SK-N-SH (cell line): Measurements from ENCODE around the gene TDO2. TPM values are rescaled to one million over a fixed set of nuclear protein-coding genes. Genes with fewer than 3 reads are reported as not detected.

Experiments
- CTCF ChIA-PET: fragments of 300-600, 350-600 bp; formaldehyde crosslinking; extraction: SDS; loops from one replicate; lab custom pipeline; 2021; lab: Yijun Ruan, JAX
- POLR2A ChIA-PET: fragments of 350-600 bp; sonication (Branson Sonifier 250); formaldehyde crosslinking; extraction: SDS; loops from one replicate; lab custom pipeline; 2020; ENCODE audit warnings: antibody characterized with exemption, inconsistent platforms; lab: Yijun Ruan, JAX
- DNase-seq: peaks from one replicate; pipeline ENCODE4 v3.0.0; 2012
- H2AFZ ChIP-seq: fragments of 200-600 bp; sonication (generic); 2 replicates; pipeline ENCODE4 v1.8.1; 2016; ENCODE audit warnings: antibody characterized with exemption, mild to moderate bottlenecking, low read depth
- H3F3A ChIP-seq: fragments of 200-600 bp; sonication (generic); replicated peaks from 2 replicates; pipeline ENCODE3; 2016; ENCODE audit warnings: antibody characterized with exemption, mild to moderate bottlenecking; ENCODE audit not compliant: insufficient read depth
- H3K27ac ChIP-seq, 2 experiments: fragments of 200-500 bp in 1 of 2; fragments of 200-600 bp in 1 of 2; sonication (Bioruptor generic) in 1 of 2; sonication (generic), shearing (Covaris generic) in 1 of 2; 2 replicates each; pipeline versions ENCODE4 v1.5.1 to v1.6.1; 2014 to 2016; ENCODE audit warnings: low read depth in 2 of 2, inconsistent platforms in 1 of 2, low read length in 1 of 2, mild to moderate bottlenecking in 1 of 2, mixed read lengths in 1 of 2
- H3K27me3 ChIP-seq: fragments of 200-600 bp; sonication (generic), shearing (Covaris generic); 2 replicates; pipeline ENCODE4 v1.6.1; 2016; ENCODE audit warnings: mixed run types; ENCODE audit not compliant: insufficient read depth
- H3K36me3 ChIP-seq, 2 experiments: fragments of 200-500 bp in 1 of 2; fragments of 200-600 bp in 1 of 2; sonication (Bioruptor generic) in 1 of 2; sonication (generic) in 1 of 2; replicated peaks in 1 of 2; 2 replicates each; pipeline versions ENCODE3 to v1.5.1; 2014 to 2016; ENCODE audit warnings: low read length in 1 of 2, mild to moderate bottlenecking in 1 of 2; ENCODE audit not compliant: insufficient read depth in 2 of 2, control insufficient read depth in 1 of 2
- H3K4me1 ChIP-seq, 2 experiments: fragments of 200-500 bp in 1 of 2; fragments of 200-600 bp in 1 of 2; sonication (Bioruptor generic) in 1 of 2; sonication (generic), shearing (Covaris generic) in 1 of 2; 2 replicates each; pipeline versions ENCODE4 v1.5.1 to v1.6.1; 2014 to 2016; ENCODE audit warnings: low read depth in 1 of 2, low read length in 1 of 2, mixed run types in 1 of 2; ENCODE audit not compliant: insufficient read depth in 2 of 2, control insufficient read depth in 1 of 2
- H3K4me2 ChIP-seq: fragments of 200-600 bp; sonication (generic), shearing (Covaris generic); 2 replicates; pipeline ENCODE4 v1.6.1; 2017; ENCODE audit warnings: mixed run types
- H3K4me3 ChIP-seq, 2 experiments: fragments of 200-500 bp in 1 of 2; fragments of 200-600 bp in 1 of 2; sonication (Bioruptor generic) in 1 of 2; sonication (generic), shearing (Covaris generic) in 1 of 2; 2 replicates each; pipeline versions ENCODE4 v1.5.1 to v1.8.1; 2014 to 2016; ENCODE audit warnings: low read depth in 2 of 2, inconsistent platforms in 1 of 2, low read length in 1 of 2, mild to moderate bottlenecking in 1 of 2, mixed read lengths in 1 of 2, moderate library complexity in 1 of 2
- H3K79me2 ChIP-seq: fragments of 200-600 bp; sonication (generic); 2 replicates; pipeline ENCODE4 v1.8.1; 2017; ENCODE audit warnings: mild to moderate bottlenecking; ENCODE audit not compliant: insufficient read depth
- H3K9ac ChIP-seq: fragments of 200-600 bp; sonication (generic); 2 replicates; pipeline ENCODE4 v1.6.1; 2017; ENCODE audit warnings: mixed run types
- H3K9me2 ChIP-seq: fragments of 200-600 bp; sonication (generic); 2 replicates; pipeline ENCODE4 v1.6.1; 2017; ENCODE audit warnings: mixed run types
- H3K9me3 ChIP-seq: fragments of 200-600 bp; sonication (generic); 2 replicates; pipeline ENCODE4 v1.6.1; 2017; ENCODE audit warnings: mixed run types, mild to moderate bottlenecking, moderate library complexity
- H4K20me1 ChIP-seq: fragments of 200-600 bp; sonication (generic); 2 replicates; pipeline ENCODE4 v1.6.1; 2017; ENCODE audit warnings: mild to moderate bottlenecking, mixed run types; ENCODE audit not compliant: insufficient read depth
- CHD2 ChIP-seq: fragments of 150-350 bp; IDR thresholded peaks from 2 replicates; pipeline ENCODE4 v1.6.1; 2018; ENCODE audit warnings: low read length; ENCODE audit not compliant: partially characterized antibody
- EZH2phosphoT487 ChIP-seq: fragments of 200-600 bp; sonication (generic); IDR thresholded peaks from 2 replicates; pipeline ENCODE4 v1.6.1; 2017; ENCODE audit warnings: low read depth, mixed run types, mild to moderate bottlenecking, antibody characterized with exemption, moderate library complexity, borderline replicate concordance
- FOXJ3 ChIP-seq: sonication (generic); formaldehyde crosslinking; IDR thresholded peaks from 2 replicates; pipeline ENCODE4 v1.5.1; 2020; ENCODE audit warnings: mild to moderate bottlenecking, missing genetic modification reagents
- FOXM1 ChIP-seq: IDR thresholded peaks from 2 replicates; pipeline ENCODE4 v1.4.0; 2012; ENCODE audit warnings: low read depth, mild to moderate bottlenecking
- MXI1 ChIP-seq: IDR thresholded peaks from 2 replicates; pipeline ENCODE4 v1.6.1; 2012; ENCODE audit warnings: mild to moderate bottlenecking, low read depth, low read length, improper control_type of control experiment
- RCOR1 ChIP-seq: fragments of 150-350 bp; IDR thresholded peaks from 2 replicates; pipeline ENCODE4 v1.6.1; 2017; ENCODE audit warnings: antibody characterized with exemption, low read length
- TEAD4 ChIP-seq: IDR thresholded peaks from 2 replicates; pipeline ENCODE4 v1.4.0; 2012; ENCODE audit warnings: mild to moderate bottlenecking, borderline replicate concordance; ENCODE audit not compliant: insufficient read depth
- YY1 ChIP-seq: IDR thresholded peaks from 2 replicates; pipeline ENCODE4 v1.4.0; 2012; ENCODE audit warnings: low read depth, mild to moderate bottlenecking
- WGBS: methylation state at CpG from one replicate; pipeline ENCODE4 v1.1.6; 2017; ENCODE audit warnings: low lambda C conversion rate; 5-methylcytosine and 5-hydroxymethylcytosine counted together
- polyA plus RNA-seq, 3 experiments: library from polyadenylated mRNA; depleted of rRNA; stranded (reverse); fragments of >200 nt; gene quantifications; 2 replicates each; pipeline ENCODE4 v1.2.3, GENCODE V29; 2012
- TF ChIP-seq, protein P1 (sequence below): IDR thresholded peaks from 2 replicates; pipeline ENCODE4 v1.4.0; 2012; ENCODE audit warnings: low read depth, borderline replicate concordance
- TF ChIP-seq, protein P2 (sequence below): IDR thresholded peaks from 2 replicates; pipeline ENCODE4 v1.6.1; 2012; ENCODE audit warnings: mild to moderate bottlenecking, low read depth, low read length, moderate library complexity

Gene TDO2
- polyA plus RNA-seq, 1 of the 3 experiments (the other 2 are of a cell fraction): not detected

DNA sequence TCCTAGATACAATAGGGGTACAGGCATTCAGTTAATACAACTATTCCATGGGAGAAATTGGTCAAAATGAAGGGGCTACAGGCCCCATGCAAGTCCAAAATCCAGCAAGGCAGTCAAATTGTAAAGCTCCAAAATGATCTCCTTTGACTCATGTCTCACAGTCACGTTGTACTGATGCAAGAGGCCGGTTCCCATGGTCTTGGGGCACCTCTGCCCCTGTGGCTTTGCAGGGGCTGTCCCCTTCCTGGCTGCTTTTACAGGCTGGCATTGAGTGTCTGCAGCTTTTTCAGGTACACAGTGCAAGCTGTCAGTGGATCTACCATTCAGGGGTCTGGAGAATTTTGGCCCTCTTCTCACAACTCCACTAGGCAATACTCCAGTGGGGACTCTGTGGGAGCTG, 24.9 kb upstream of the TDO2 start:
- H3K9ac ChIP-seq: no peak overlapping the region
- H3K27ac ChIP-seq: no peak overlapping the region
- H3K9me3 ChIP-seq: no peaks in the 10 kb centered on the region
- H3K36me3 ChIP-seq: no peaks in the 10 kb centered on the region
- ChIA-PET CTCF (no interaction called here), POLR2A (no interaction called here)
- no peaks in the 10 kb centered on the region for H3F3A ChIP-seq
- H3K9me2 ChIP-seq: no peaks in the 10 kb centered on the region
- H4K20me1 ChIP-seq: no peaks in the 10 kb centered on the region
- DNase-seq: no peak
- no peak overlapping the region for H3K4me3 ChIP-seq
- no peaks in the 10 kb centered on the region for H3K79me2 ChIP-seq
- no peak overlapping the region for H2AFZ ChIP-seq
- WGBS: 0% methylated on average over 2 of the region's 2 CpGs
- H3K4me1 ChIP-seq: no peaks in the 10 kb centered on the region
- no peak for TF ChIP-seq RCOR1
- no peak for TF ChIP-seq EZH2phosphoT487
- TF ChIP-seq FOXJ3 (CRISPR knock-in tag): no peak
- TF ChIP-seq TEAD4: no peak
- H3K27me3 ChIP-seq: no peaks in the 10 kb centered on the region
- no peak overlapping the region for H3K4me2 ChIP-seq

- no peaks in the 10 kb centered on the region for H3K36me3 ChIP-seq
- no peak overlapping the region for H3K4me2 ChIP-seq
- H3K9me2 ChIP-seq: no peaks in the 10 kb centered on the region
- H3K9me3 ChIP-seq: no peaks in the 10 kb centered on the region
- H3K4me3 ChIP-seq: no peak overlapping the region
- TF ChIP-seq RCOR1 (no peak), TEAD4 (no peak), YY1 (no peak), FOXM1 (no peak), MXI1 (no peak), EZH2phosphoT487 (no peak), CHD2 (no peak)
- TF ChIP-seq, protein P1, sequence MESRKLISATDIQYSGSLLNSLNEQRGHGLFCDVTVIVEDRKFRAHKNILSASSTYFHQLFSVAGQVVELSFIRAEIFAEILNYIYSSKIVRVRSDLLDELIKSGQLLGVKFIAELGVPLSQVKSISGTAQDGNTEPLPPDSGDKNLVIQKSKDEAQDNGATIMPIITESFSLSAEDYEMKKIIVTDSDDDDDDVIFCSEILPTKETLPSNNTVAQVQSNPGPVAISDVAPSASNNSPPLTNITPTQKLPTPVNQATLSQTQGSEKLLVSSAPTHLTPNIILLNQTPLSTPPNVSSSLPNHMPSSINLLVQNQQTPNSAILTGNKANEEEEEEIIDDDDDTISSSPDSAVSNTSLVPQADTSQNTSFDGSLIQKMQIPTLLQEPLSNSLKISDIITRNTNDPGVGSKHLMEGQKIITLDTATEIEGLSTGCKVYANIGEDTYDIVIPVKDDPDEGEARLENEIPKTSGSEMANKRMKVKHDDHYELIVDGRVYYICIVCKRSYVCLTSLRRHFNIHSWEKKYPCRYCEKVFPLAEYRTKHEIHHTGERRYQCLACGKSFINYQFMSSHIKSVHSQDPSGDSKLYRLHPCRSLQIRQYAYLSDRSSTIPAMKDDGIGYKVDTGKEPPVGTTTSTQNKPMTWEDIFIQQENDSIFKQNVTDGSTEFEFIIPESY: no peak
- TF ChIP-seq, protein P2, sequence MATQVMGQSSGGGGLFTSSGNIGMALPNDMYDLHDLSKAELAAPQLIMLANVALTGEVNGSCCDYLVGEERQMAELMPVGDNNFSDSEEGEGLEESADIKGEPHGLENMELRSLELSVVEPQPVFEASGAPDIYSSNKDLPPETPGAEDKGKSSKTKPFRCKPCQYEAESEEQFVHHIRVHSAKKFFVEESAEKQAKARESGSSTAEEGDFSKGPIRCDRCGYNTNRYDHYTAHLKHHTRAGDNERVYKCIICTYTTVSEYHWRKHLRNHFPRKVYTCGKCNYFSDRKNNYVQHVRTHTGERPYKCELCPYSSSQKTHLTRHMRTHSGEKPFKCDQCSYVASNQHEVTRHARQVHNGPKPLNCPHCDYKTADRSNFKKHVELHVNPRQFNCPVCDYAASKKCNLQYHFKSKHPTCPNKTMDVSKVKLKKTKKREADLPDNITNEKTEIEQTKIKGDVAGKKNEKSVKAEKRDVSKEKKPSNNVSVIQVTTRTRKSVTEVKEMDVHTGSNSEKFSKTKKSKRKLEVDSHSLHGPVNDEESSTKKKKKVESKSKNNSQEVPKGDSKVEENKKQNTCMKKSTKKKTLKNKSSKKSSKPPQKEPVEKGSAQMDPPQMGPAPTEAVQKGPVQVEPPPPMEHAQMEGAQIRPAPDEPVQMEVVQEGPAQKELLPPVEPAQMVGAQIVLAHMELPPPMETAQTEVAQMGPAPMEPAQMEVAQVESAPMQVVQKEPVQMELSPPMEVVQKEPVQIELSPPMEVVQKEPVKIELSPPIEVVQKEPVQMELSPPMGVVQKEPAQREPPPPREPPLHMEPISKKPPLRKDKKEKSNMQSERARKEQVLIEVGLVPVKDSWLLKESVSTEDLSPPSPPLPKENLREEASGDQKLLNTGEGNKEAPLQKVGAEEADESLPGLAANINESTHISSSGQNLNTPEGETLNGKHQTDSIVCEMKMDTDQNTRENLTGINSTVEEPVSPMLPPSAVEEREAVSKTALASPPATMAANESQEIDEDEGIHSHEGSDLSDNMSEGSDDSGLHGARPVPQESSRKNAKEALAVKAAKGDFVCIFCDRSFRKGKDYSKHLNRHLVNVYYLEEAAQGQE: no peak
- H4K20me1 ChIP-seq: no peaks in the 10 kb centered on the region
- H3K4me1 ChIP-seq: no peaks in the 10 kb centered on the region
- no peak for DNase-seq
- no peak overlapping the region for H2AFZ ChIP-seq
- no peak overlapping the region for H3K27ac ChIP-seq
- no peak overlapping the region for H3K9ac ChIP-seq
- POLR2A ChIA-PET: no interaction called here
- no peaks in the 10 kb centered on the region for H3K79me2 ChIP-seq
- no peaks in the 10 kb centered on the region for H3F3A ChIP-seq
- CTCF ChIA-PET: interaction anchor here (0.7 kb wide), 1 partner anchor 22 kb away, joined by 3 read pairs; no protein-coding TSS in a partner anchor
- no peaks in the 10 kb centered on the region for H3K27me3 ChIP-seq
These were observed 23.7 kb upstream of the TDO2 start for GRCh38 chr4:155879767-155880166.
